Activated CD8-positive, alpha-beta memory T cell treated with anti-CD3 and anti-CD28 coated beads for 24 hours (primary cell): ENCODE data around the gene TMEM201.
"Not testable (repeated sequence)": the region's sequence is repeated elsewhere in the genome, so short reads cannot be mapped to it uniquely, and the experiment has no call there.

ENCODE experiments used
- DNase-seq: peaks from one replicate; pipeline ENCODE4 v3.0.0-alpha.2; 2020

The TMEM201 gene

GRCh38 chr1:9601942-9602793, 13.5 kb downstream of the TMEM201 start:
- DNase-seq, result no peak

DNA sequence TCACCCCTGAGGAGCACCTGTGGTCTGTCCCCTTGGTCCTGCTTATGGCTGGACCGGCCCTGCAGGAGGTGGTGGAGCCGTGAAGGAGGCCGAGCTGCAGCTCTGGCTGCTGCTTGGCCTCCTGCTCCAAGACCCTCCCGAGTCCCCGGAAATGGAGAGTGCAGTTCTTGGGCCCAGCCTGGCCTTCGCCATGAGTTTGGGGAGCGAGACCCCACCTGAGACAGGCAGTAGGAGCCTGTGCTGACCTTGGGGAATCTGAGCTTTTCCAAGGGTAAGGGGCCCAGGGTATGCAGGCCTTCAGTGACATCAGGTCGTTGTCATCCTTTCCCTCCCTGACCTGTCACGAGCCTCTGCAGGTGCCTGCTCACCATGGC, 14.1 kb downstream of the TMEM201 start:
- no peak for DNase-seq

DNA sequence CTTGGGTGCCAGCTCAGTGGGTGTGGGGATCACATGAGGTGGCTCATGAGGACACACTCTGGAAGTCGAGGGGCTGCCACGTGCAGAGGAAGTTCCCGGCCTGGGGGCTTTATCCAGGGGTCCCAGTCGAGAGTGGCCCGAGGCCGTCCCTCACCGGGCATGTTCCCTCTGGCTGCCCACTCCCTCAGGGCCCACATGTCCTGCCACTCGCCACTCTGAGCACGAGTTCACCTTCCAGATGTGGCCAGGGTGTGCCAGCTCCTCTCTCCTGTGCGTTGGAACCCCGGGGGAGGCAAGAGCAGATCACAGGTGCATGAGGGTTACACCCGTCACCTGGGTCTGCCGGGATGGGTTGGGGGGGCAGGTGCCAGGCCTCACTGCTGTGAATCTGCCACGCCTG, 14.6 kb downstream of the TMEM201 start:
- DNase-seq, result no peak

- no peak for DNase-seq
These were observed 15.3 kb downstream of the TMEM201 start for GRCh38 chr1:9603766-9604753.

GRCh38 chr1:9604836-9605235, 16.1 kb downstream of the TMEM201 start:
- DNase-seq, result no peak

DNA sequence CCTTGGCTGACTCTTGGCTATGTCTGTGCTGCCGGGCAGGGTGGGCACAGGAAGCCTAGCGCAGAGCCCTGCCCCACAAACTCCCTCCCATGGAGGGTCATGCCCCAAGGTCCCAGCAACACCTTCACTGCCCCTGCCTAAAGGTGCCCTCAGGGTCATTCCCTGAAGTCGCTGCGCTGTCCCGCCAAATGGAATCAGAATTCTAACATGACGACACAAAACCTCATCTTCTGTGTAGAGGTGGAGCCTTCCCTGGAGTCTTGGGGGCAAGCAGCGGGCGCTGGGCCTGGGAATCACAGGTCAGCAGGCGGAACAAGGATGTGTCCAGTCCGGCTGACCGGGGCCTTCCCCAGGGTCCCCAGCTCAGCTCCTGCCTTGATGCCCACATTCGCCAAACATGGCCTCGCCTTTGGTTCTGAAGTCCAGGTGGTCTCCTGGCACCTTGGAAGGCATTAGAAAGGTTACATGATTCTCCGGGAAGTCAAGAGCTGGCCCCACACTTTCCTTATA, 17.3 kb downstream of the TMEM201 start:
- no peak for DNase-seq

- DNase-seq, result no peak
These were observed 17.7 kb downstream of the TMEM201 start for GRCh38 chr1:9606458-9606857.

GRCh38 chr1:9606948-9607347, 18.2 kb downstream of the TMEM201 start:
- no peak for DNase-seq

- DNase-seq, result no peak
These were observed 18.6 kb downstream of the TMEM201 start for GRCh38 chr1:9607352-9607751.

DNA sequence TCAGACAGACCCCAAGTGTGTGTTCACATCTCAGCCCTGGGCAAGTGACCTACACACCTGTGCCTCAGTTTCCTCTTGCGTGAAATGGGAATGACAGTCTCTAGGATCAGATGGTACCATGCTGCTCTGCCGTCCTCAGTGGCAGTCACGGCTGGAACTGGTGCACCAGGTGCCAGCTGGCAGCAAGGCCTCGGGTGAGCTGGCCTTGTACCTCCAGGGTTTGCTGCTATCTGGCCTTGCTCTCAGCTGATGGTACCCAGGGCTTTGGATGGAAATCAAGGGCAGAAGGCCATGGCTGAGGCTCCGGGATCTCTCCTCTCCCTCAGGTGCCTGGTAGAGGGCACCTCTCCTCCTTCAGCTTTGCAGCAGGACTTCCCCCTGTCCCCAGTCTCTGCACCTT, 21.3 kb downstream of the TMEM201 start:
- no peak for DNase-seq

DNA sequence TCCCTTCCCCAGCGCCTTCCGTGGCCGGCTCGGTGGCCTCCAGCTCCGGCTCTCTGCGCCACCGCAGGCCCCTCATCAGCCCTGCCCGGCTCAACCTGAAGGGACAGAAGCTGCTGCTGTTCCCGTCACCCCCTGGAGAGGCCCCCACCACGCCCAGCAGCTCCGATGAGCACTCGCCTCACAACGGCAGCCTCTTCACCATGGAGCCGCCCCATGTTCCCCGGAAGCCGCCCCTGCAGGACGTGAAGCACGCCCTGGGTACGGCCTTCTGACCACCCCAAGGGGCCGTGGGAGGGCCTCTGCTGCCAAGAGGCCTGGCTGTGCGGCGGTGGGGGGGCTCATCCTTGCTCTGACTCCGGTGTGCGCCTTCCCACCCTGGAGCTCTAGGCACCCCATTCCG, 21.8 kb downstream of the TMEM201 start:
- DNase-seq, result no peak

DNA sequence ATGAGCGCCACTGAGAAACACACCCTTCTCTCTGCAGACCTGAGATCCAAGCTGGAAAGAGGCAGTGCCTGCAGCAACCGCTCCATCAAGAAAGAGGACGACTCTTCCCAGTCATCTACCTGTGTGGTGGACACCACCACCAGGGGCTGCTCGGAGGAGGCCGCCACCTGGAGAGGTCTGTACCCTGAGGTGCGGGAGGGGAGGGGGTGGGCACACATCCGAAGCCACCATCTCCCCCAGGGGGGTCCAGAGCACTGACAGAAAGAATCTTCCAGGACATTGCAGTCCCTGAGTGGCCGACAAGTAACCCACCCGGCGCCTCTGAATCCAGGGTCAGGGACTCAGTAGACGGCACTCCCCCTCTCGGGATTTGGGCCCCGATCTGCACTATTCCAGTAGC, 23.0 kb downstream of the TMEM201 start:
- no peak for DNase-seq

- no peak for DNase-seq
These were observed 23.6 kb downstream of the TMEM201 start for GRCh38 chr1:9612162-9612845.

GRCh38 chr1:9612871-9613624, 24.3 kb downstream of the TMEM201 start:
- DNase-seq, result no peak

- no peak for DNase-seq
These were observed 25.1 kb downstream of the TMEM201 start for GRCh38 chr1:9613625-9614299.

- DNase-seq, result peak; percentile 77
These were observed 26.8 kb downstream of the TMEM201 start for GRCh38 chr1:9615316-9616063.

GRCh38 chr1:9618909-9619679, 30.4 kb downstream of the TMEM201 start:
- no peak for DNase-seq

DNA sequence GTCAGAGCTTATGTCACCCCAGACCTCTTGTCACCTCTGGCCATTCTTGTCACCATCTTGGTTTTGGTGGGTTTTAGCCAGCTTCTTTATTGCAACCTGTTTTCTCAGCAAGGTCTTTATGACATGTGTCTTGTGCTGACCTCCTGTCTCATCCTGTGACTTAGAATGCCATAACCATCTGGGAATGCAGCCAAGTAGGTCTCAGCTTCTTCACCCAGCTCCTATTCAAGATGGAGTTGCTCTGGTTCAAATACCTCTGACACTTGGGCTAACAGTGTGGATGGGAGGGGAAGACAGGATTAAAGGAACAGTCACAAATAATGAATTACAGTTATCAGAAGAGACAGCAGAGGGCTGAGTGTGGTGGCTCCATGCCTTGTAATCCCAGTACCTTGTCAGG, 32.3 kb downstream of the TMEM201 start:
- DNase-seq, result no peak

- no peak for DNase-seq
These were observed 35.4 kb downstream of the TMEM201 start for GRCh38 chr1:9624081-9624480.

DNA sequence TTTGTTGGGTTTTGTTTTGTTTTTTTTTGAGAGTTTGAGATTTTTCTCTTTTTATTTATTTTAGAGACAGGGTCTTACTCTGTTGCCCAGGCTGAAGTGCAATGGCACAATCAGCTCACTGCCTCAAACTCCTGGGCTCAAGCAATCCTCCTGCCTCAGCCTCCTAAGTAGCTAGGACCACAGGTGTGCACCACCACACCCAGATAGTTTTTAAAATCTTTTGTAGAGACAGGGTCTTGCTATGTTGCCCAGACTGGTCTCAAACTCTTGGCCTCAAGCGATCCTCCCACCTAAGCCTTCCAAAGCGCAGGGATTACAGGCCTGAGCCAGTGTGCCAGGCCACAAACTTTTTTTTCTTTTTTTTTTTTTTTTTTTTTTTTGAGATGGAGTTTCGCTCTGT, 36.3 kb downstream of the TMEM201 start:
- DNase-seq, result not testable (repeated sequence)
